RPMI7951 (cell line): Measurements from ENCODE around the gene COL16A1. TPM values are rescaled to one million over a fixed set of nuclear protein-coding genes. Genes with fewer than 3 reads are reported as not detected.

Experiments
- DNase-seq: peaks from one replicate; pipeline ENCODE4 v3.0.0-alpha.2; 2012; ENCODE audit warnings: low read depth
- total RNA-seq: library from RNA; depleted of rRNA; stranded (reverse); fragments of >200 nt; shearing (Covaris generic); gene quantifications from 2 replicates; pipeline ENCODE4 v1.2.3, GENCODE V29; 2014

Gene COL16A1
- total RNA-seq, 1 experiment from 2014 or later, result 7.1 TPM

DNA sequence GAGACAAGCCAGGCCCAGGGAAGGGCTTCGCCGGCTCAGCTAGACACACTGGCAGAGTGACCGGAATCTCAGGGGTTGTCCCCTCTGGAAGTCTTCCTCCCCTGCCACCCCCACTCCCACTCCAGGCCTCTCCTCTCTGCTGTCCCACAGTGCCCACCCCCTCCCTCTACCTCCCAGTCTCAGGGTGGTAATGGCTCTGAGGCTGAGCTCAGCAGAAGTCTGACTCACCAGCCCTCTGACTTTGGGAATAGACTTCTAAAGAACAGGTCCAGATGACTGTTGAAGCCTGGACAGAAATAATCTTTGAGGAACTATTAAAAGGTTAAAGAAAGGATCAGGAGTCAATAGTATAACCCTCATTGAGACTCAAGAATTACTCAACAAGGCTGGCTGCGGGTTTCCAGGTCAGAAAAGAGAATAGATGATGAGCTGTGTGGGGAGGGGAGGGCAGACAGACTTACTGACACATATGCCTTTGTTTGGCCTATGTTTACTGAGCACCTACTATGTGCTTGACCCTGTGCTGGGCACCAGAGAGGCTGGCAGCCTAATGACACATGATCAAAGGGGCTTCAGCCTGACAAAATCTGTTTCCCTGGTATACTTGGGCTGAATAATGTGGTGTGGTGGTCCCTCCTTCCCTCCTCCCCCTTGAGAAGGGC, 78.1 kb downstream of the COL16A1 start:
- peak; percentile 60 for DNase-seq

DNA sequence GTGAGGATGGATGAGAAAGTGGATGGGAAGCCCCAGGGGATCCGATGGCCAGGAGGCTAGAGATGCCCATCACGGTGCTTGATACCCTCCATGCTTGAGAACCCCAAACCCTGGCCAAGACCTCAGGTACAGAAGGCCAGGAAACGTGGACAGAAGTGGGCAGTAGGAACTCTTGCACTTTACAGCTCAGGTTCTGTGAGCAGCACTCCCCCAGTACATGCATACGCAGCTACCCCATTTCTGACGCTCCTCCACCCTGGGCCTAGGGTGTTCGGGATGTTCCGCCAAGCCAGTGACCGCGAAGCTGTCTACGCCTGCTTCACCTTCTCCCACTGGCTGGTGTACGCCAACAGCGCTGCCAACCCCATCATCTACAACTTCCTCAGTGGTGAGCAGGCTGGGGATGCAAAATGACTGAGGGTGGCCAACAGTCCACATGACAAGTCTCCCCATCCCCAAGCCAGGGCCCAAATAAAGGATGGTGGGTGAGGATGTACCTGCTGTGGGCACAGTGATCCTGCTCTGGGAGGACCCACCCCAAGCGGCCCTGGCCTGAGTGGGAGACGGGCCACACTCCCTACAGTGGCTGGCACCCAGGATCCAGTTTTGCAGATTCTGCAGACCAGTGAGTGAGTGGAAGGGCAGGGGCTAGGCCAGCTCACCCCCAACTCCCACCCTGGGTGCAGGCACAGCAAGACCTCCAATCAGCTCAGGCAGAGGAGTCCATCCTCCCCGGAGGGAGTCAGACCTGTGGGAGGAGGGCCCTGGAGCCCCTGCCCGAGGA, 78.9 kb downstream of the COL16A1 start:
- DNase-seq, result no peak

DNA sequence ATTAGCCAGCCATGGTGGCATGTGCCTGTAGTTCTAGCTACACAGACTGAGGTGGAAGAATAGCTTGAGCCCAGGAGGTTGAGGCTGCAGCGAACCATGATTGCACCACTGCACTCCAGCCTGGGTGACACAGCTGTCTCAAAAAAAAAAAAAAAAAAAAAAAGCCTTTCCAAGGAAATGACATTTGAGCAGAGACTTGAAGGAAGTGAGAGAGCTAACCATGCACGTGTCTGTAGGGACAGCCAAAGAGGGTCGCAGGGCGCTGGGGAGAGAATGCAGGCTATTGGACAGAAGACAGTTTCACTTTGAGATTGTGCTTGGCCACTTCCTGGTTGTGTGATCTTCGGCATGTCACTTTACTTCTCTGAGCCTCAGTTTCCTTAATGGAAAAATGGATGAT, 79.5 kb downstream of the COL16A1 start:
- DNase-seq, result no peak

DNA sequence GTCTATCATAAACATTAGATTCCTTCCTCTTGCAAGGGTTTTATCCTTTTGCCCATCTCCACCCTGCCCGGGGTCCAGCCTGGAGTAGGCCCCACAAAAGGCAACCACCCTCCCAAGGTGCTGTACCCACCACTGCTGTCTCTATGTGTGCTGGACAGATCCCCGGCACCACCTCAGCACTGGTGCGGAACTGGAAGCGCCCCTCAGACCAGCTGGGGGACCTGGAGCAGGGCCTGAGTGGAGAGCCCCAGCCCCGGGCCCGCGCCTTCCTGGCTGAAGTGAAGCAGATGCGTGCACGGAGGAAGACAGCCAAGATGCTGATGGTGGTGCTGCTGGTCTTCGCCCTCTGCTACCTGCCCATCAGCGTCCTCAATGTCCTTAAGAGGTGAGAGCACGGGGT, 80.5 kb downstream of the COL16A1 start:
- DNase-seq, result no peak

DNA sequence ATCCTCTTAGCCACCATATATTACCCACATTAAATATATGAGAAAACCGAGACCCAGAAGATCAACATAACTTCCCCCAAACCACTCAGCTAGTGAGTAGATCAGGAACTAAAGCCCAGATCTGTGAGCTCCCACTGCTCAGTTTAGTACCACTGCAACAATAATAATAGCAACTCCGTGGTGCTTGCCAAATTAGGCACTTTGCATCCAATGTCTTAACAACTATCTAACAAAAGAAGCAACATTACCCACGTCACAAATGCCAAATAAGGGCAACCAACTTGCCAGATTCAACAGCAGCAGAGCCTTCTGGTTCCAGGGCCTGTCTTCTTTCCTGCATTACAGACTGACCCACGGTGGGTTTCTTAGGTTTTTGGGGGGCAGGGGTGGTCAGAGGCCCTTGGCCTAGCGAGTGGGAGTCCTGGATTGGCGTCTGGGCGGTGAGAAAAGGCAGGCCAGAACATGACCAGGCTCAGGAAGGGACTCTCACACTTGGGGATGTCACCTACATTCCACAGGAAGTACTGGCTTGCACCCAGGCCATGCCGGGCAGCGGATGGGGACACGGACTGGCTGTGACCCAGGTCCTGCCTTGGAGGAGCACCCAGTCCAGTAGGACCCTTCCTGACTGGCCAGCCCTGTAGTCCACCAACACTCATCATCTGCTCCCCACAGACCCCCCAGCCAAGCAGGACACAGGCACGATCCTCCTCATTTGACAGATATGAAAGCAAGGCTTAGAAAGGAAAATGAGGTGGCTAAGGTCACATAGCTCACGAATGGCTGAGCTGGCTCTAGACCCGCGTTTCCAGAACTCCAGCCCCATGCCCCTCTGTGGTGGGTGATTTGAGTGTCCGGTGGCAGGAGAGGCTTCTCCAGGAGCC, 81.7 kb downstream of the COL16A1 start:
- DNase-seq, result no peak

DNA sequence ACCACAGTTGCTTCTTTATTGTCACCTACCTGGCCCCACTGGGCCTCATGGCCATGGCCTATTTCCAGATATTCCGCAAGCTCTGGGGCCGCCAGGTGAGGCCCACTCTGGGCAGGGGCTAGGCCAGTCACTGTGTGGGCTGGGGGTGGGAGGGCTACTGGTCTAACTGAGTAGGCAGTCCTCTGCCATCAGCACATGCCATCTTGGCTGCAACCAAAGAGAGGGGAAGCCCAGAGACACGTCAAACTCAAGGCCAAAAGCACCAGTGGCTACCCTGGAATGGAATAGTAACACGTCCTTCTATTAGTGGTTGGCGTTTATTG, 82.4 kb downstream of the COL16A1 start:
- no peak for DNase-seq

DNA sequence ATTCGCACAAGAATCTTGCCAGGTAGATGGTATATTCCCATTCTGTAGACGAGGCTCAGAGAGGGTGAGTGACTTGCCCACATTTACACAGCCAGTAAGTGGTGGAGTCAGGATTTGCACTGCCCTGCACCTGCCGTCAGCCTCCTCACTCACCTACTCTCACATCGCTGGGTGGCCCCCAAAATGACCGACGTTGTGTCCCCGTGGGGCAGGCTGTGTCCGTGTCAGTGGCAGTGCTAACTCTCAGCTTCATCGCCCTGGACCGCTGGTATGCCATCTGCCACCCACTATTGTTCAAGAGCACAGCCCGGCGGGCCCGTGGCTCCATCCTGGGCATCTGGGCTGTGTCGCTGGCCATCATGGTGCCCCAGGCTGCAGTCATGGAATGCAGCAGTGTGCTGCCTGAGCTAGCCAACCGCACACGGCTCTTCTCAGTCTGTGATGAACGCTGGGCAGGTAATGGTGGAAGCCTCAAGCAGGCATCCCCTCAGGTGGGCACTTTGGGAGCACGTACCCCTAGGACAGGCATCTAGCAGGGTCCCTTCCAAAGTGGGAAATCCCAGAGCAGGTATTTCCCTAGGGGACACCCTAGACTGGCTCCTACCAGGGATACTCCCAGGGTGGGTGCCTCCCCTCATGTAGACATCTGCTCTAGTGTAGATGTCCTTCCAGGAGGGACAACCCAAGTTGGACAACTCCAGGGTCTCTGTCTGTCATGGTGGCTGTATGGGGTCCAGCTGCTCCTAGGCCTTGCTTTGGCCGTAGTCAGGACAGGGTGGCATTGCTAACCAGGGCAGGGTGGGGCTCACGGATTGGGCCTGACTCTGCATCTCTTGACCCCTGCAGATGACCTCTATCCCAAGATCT, 83.0 kb downstream of the COL16A1 start:
- no peak for DNase-seq

DNA sequence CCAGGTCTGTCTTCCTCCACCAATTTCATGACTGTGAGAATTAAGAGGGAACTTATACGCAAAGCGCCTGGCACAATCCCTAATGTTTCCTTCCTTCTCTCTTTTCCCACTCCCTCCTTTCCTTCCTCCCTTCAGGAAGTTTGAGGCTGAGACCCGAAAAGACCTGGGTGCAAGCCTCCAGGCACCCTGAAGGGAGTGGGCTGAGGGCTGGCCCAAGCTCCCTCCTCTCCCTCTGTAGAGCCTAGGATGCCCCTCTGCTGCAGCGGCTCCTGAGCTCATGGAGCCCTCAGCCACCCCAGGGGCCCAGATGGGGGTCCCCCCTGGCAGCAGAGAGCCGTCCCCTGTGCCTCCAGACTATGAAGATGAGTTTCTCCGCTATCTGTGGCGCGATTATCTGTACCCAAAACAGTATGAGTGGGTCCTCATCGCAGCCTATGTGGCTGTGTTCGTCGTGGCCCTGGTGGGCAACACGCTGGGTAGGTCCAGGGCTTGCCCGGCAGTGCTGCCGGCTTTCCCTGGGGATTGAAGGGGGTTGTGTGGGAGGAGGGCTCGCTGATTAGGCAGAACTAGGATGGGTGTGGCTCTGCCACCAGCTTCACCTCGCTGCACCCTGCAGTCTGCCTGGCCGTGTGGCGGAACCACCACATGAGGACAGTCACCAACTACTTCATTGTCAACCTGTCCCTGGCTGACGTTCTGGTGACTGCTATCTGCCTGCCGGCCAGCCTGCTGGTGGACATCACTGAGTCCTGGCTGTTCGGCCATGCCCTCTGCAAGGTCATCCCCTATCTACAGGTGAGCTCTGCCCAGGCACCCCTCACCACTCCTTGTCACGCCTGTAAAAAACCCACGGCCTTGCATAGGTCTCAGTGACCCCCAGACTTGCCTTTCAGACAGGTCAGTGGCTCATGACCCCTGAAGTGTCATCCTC, 84.6 kb downstream of the COL16A1 start:
- no peak for DNase-seq

DNA sequence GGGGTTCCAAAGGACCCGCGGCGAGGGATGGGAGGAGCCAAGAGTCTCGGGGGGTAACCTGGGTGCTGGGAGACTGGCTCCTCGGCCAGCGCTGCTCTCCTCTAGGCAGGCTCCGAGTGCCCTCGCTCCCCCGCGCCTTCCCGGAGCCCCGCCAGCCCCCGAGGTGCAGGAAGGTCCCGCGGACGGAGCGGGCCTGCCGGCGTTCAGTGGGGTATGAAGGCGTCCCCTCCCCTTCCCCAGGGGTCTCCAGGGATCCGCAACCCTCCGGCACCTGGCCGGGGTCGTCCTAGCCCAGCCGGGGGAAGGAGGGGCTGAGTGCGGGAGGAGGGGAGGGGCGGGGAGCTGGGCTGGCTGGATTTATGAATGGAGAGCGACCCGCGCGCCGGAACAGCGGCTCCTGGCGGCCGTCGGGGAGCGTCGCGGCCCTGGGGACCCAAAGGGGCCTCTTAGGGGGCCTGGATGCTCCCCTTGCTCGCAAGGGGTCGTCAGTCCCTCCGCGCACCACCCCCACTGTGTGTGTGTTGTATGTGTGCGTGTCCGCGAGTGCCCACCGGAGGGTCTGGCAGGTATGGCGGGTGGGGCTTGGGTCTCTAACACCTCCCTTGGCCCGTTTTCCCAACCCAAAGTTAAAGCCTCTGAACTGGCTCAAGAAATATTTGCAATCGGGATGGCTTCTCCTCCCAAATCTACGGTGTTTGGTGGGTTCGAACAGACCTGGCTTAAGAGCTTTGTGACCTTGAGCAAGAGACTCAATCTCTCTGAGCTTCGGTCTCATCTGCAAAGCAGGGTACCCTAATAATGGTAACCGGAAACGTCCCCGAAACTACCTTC, 85.7 kb downstream of the COL16A1 start:
- peak; percentile 20 for DNase-seq

DNA sequence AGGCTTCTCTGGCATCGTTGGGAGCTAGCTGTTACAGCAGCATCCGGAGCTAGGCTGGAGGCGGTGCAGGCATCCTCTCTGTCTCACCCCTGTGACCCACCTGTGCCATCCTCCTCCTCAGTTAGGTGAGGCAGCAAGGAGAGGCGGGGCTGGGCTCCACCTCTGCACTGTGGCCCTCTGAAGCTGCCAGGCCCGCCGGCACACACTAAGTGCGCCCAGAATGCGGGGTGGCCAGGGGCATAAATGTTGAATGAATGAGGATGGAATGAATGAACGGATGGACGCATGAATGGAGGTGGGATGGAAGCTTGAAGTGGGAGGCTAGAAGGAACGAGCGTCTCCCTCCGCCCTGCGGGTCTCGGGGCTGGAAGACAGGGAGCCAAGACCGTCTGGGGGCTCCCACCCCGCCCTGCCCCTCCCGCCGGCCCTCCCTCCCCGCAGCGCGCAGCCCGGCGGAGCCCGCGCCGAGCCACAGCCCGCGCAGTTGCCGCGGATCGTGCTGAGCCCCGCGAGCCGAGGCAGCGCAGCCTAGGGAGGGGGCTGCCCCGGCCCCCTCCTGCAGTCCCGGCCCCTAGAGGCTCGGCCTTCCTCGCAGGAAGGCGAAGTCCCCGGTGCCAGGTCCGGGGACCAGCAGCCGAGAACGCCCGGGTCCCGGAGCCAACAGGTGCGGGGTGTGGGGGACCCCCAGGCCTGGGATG, 86.5 kb downstream of the COL16A1 start, which contains the start of gene HCRTR1:
TSS of gene HCRTR1 (plus strand) at position 472 of the 698 bp plus-strand sequence. CDS start 1,504 bp downstream, outside the sequence.
- DNase-seq, result no peak

DNA sequence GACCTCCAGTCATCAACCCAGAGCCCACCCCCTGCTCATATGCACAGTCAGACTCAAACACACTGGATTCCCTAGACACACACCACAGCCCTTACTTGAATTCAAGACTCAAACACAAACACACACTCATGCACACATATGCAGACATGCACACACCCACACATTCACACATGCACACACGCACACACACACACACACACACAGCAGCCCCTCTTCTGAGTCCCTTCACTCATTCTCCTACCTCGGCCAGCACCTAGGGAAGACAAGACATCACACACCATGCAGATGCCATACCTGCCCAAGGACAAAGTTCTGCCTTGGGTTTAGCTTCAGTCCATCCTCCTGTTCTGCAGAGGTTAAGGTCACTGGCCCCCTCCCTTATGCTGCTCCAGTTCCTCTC, 87.9 kb downstream of the COL16A1 start:
- no peak for DNase-seq

DNA sequence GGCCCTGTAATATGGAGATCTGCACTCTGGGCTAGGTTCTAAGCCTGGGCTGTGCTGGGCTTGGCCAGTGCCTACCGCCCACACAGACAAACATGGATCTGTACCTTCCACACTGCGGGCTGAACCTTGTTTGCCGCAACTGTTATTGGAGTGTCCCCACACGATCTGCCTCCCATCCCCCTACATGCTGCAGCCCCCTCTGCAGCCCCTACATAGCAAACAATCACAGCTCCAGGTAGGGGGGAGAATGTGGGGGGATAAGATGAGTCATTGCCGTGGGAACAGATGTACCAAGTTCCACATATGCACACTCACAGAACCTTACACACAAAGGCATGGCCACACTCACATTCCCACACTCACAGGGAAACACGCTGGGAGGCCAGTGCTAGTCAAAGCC, 88.4 kb downstream of the COL16A1 start:
- DNase-seq, result no peak

DNA sequence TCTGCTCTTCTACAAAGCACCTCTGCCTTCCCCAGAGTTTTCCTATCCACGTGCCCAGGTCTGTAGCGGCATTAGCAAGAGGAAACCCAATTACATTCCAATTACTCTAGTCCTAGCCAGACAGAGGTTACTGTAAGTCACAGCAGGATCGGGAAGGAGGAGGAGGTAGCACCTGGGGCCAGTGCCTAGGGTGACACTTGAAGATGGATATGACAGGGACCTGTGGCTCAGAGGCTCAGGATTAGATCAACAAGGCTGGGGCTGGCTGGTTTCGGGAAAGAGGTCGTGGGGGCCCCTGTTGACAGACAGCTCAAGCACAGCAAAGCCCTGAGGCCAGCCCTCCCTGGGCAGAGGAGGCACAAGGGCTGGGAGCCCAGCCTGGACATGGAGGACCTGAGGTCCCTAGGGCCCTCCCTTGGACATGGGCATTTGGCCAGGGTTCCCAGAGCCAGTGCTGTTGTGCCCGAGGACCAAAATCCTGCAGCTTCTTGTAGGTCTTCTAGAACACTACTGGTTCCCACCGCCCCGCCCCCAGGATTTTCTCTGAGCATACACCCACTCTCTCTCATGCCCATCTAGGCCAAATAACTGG, 89.3 kb downstream of the COL16A1 start:
- DNase-seq, result no peak

DNA sequence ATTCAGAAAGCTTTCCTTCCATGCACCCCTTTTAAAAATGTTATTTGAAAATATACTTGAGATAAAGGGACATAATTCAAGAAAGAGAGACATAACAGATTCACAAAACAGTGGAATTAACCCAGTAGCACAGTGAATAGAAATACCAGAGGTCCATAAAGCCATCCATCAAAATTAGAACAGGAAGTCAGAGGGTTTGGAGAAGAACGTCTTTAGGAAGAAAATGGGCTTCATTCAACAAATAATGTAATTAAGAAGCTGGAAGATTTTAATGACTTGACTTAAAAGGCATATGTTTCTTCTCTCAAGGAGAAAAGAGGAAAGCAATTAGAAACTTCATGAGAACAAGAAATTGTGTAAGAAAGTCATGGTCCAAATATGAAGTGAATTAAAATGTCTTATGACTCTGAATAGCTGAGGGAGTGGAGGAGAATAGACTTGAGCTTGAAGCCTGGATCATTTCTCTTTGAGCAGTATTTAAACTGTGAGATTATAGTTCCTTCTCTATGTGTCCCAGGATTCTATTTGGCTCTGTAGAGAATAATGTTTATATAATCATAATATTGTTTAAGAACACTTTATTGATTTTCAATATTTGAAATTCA, 94.2 kb downstream of the COL16A1 start:
- DNase-seq, result no peak

DNA sequence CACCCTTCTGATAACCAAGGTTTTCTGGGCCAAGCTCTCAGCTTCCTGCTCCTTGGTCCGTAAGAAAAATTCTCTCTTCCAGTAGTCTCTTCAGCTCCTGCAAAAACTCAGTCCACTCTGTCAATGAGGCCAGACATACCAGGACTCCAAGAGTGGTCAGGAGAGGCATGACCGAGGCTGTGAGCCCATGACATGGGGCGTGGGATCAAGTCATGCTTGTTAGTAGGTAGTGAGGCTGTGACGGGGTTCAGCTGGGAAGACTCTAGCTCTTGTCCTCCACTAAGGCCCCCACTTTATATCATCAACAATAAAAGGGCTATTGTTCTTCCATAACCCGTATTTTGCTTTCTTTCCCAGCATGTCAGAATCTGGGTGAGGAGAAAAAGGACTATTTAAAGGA, 96.5 kb downstream of the COL16A1 start:
- DNase-seq, result no peak

DNA sequence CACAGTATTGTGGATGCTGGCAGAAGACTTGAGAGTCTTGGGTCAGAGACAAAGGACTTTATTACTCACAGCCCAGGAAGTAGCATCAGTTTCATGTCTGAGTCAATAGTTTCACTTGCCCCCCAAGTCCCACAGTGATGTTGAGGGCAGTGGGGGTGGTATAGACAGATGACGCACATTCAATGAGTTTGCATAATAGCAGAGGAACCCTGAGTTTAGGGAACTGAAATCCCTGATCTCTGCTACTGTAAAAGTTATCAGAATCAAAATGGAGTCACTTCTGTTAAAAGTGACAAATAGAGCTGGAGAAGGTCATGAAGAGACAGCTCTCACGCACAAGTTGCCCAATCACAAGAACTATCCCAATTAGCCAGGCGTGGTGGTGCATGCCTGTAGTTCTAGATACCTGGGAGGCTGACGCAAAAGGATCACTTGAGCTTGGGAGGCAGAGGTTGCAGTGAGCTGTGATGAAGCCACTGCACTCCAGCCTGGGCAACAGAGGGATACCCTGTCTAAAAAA, 97.8 kb downstream of the COL16A1 start:
- DNase-seq, result peak; percentile 65
